Peyer's patch (tissue), 4 donors: ENCODE results near the gene APBA1.

Source experiments
- CTCF ChIP-seq, 6 experiments: fragments of 450-650 bp in 4 of 6; fragments of 200-600 bp in 2 of 6; sonication (generic) in 1 of 6; IDR thresholded peaks; one replicate each; pipeline ENCODE4 v1.5.1; 2017 to 2019; ENCODE audit warnings: antibody characterized with exemption in 6 of 6, mild to moderate bottlenecking in 3 of 6, moderate library complexity in 1 of 6
- POLR2A ChIP-seq, 2 donors: fragments of 450-650 bp; IDR thresholded peaks; one replicate each; pipeline ENCODE4 v1.5.1; 2017; ENCODE audit warnings: antibody characterized with exemption in 2 of 2, mild to moderate bottlenecking in 2 of 2, moderate library complexity in 2 of 2

GRCh38 chr9:69683927-69684326, 11.8 kb upstream of the APBA1 start:
- TF ChIP-seq CTCF (IDR thresholded peaks at IDR 0.05) = no peak
- no peak for TF ChIP-seq POLR2A (IDR thresholded peaks at IDR 0.05)
